HG03103 (cell line): ENCODE measurements around the gene PDE9A.
"Not testable (repeated sequence)": the region's sequence is repeated elsewhere in the genome, so short reads cannot be mapped to it uniquely, and the experiment has no call there.

ENCODE experiments used
- ATAC-seq: cut with Tn5 transposase; IDR thresholded peaks from one replicate; pipeline ENCODE4 v1.9.1; 2021; ENCODE audit warnings: low read depth; ENCODE audit not compliant: unreplicated experiment

The PDE9A gene

DNA sequence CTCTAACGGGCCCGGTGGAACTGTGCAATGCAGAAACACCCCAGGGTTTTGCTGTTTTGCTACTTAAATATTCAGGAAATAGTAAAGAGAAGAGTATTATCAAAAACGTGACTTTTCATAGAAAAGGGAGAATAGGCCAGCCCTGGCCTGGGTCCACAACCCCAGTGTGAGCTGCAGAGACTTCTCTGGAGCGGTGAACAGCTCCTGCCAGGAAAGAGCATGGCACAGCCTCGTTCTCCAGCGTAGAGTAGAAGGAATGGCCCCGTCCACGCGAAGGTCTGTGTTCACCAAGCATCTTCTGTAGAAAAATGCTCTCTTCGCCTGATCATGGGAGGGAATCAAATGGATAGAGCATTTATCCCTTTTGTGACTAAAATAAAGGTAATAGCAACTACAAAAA lies 51.4 kb downstream of the PDE9A start:
- ATAC-seq, result no peak

DNA sequence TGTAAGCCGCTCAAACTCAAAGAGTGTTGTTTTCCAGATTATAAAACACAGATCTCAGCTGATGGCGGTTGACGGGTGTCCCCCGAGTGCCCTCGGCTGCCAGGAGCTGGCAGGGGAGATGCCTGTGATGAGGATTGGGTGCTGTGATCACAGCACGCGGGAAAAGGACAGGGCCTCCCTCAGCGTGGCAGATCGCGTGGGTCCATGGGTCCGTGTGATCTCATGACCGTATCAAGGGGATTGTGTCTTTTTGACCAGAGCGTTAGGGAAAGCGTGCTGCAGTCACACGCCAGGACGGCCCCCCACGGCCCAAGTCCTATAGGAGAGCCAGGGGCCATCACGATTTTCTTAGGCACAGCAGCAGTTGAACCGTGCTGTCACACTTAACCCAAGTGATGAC lies 51.9 kb downstream of the PDE9A start:
- no peak for ATAC-seq

DNA sequence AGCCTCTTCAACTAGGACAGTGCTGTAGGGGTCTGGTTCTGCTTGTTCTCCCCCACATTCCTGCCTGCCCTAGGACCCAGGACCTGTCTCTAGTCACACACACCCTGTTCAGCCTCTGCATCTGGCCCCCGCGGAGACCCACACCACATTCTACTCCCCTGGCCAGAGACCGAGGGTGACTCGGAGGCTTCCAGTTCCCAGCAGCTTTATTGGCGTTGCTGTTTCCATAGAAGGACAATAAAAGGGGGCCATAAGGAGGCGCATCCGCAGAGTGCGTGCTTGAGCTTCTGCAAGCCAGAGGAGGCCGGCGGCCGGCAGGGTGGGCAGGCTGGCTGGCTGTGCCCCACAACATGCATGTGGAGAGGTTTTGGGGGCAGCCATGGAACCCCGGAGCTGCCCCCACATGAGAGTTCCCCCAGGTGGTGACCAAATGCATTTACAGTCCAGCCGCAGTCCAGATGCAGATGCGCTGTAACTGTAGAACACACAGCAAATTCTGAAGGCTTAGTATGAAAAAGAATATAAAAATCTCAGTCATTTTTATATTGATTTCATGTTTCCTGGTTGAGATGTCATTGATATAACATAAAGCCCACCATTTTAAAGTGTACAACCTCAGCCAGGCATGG lies 52.4 kb downstream of the PDE9A start:
- ATAC-seq, result no peak

DNA sequence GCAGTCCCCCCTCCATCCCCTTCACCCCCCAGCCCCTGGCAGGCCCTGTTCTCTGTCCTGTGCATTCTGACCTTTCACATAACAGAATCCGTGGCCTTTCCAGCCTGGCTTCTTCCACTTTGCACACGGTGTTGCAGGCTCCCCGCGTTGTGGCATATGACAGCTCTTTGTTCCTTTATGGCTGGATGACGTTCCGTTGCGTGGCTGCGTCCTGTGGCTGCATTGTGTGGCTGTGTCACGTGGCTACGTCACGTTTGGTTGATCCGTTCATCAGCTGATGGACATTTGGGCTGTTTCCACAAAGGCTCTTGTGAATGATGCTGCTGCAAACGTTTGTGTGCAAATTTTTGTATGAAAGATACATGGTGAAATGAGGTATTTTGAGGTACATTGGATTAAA lies 53.3 kb downstream of the PDE9A start:
- ATAC-seq, result no peak

DNA sequence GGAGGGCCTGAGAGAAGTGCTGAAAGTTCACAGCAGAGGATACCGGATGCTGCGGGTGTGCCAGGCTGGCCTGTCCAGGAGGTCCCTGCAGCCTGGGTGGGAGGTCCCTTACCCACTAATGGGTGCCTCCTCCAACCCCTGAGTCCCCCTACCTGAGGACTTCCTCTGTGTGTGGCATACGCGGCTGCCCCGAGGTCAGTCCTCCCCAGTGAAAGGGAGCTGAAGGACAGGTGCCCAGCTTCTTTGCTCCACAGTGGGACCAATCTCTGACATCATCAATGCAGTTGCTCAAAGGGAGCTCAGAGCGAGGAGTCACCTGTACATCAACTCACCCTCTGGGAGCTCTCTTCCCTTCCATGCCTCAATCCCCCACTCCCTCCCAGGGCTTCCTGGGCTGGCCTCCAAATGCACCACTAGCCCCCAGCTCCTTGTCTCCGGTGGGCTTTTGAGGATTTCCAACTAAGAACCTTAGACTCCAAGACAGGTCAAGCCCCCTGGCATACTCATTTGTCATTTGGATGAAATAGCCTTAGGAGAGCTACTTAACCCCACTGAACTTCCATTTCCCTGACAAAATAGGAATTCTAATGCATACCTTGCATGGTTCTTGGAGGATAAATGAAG lies 53.9 kb downstream of the PDE9A start:
- no peak for ATAC-seq

DNA sequence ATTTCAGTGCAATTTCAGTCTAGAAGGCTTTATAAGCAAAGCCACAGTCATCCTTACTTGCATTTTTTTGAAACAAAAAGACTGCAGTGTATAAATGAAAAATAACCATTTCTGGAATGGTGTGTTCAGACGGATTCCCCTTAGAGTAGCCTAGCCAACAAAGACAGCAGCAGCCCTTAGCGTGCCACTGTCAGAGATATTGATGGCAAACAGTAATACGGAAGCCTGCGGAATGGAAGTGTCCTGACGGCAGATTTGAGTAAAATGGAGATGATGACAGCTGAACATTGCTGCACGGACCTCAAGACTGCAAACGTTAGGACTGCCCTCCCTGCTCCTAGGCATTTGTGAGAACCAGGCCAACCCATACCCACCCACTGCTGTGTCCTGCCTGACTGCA lies 54.7 kb downstream of the PDE9A start:
- ATAC-seq, result no peak

DNA sequence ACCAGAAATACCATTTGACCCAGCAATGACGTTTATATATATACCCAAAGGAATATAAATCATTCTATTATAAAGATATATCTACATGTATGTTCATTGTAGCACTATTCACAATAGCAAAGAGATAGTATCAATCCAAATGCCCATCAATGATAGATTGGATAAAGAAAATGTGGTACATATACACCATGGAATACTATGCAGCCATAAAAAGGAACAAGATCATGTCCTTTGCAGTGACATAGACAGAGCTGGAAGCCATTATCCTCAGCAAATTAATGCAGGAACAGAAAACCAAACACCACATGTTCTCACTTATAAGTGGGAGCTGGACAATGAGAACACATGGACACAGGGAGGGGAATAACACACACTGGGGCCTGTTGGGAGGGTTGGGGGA lies 55.5 kb downstream of the PDE9A start:
- not testable (repeated sequence) for ATAC-seq

DNA sequence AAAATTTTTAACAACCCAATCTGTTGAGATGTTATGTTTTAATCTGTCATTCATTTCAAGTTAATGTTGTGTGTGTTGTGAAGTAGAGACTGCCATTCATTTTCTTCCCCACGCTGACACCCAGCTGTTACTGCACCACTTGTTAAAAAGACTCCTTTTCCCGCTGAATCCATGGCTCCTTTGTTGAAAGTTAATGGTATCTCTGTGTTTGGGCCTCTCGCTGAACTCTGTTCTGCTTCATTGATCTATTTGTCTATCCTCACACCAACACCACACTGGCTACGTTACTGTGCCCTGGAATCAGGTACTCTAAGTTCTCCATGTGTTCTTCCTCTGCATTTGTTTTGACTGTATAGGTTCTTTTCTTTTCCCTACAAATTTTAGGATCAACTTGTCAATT lies 58.2 kb downstream of the PDE9A start:
- ATAC-seq, result no peak

DNA sequence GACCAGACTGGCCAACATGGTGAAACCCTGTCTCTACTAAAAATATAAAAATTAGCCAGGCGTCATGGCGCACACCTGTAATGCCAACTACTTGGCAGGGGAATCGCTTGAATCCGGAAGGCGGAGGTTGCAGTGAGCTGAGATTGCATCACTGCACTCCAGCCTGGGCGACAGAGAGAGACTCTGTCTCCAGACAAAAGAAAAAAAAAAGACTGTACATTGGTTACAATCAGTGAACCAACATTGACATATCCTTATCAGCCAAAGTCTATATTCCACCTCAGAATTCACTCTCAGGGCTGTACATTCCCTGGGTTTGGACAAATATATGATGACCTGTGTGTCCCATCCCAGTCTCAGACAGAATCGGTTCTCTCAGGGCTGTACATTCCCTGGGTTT lies 62.0 kb downstream of the PDE9A start:
- not testable (repeated sequence) for ATAC-seq

DNA sequence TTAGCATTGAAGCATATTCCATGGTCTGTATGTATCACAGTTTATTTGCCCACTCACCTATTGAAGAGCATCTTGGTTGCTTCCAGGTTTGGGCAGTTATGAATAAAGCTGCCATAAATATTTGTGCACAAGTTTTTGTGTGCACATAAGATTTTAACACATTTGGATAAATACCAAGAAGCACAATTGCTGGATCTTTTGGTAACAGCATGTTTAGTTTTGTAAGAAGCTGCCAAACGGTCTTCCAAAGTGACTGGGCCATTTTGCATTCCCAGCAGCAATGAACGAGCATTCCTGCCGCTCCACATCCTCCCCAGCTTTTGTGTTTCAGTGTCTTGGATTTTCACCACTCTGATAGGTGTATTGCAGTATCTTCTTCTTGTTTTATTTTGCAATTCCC lies 62.7 kb downstream of the PDE9A start:
- no peak for ATAC-seq

DNA sequence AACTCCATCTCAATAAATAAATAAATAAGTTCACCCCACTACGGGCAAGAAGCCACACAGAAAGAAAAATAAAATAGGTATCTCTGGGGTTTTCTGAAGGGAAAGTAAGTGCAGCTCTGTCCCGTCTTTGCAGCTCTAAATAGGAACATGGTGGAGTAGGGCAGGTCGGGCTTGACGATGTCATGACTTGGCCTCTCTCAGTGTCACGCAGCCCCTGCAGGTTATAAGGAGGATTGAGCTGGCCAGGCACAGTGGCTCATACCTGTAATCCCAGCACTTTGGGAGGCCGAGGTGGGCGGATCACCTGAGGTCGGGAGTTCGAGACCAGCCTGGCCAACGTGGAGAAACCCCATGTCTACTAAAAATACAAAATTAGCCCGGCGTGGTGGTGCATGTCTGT lies 67.1 kb downstream of the PDE9A start:
- not testable (repeated sequence) for ATAC-seq

DNA sequence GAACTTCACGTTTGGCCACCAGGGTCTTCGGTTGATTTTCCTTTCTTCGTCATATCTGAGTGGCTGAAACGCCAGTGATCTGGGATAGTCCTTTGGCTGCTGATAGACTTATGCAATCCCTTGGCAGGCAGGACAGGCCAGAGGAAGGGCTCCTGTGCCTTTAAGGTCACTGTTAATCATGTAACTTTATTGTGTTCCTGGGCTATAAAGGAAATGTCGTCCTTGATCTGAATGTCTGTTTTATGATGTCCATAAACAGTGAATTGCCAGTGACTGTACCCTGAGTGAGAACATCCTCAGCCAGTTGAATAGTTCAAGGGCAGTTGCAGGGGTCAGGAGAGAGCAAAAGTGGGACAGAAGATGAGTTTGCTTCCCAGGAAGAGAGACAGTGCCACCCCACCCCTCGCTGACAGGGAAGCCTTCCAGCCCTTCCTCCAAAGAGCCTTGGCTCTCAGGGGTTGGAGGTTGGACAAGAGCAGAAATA lies 68.0 kb downstream of the PDE9A start:
- no peak for ATAC-seq

DNA sequence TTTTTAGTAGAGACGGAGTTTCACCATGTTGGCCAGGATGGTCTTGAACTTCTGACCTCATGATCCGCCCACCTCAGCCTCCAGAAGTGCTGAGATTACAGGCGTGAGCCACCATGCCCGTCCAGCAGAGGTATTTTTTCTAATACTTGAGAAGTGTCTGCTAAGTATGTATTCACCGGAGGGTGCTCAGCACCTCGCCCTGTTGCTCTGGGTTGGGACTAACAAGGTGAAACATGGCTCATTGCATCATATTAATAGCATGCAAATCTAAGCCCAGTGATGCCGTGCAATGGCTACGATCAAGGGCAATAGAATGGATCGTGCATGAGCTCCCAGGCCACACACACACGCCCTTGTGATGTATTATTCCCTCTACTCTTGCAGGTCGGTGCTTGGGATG lies 68.7 kb downstream of the PDE9A start:
- no peak for ATAC-seq

DNA sequence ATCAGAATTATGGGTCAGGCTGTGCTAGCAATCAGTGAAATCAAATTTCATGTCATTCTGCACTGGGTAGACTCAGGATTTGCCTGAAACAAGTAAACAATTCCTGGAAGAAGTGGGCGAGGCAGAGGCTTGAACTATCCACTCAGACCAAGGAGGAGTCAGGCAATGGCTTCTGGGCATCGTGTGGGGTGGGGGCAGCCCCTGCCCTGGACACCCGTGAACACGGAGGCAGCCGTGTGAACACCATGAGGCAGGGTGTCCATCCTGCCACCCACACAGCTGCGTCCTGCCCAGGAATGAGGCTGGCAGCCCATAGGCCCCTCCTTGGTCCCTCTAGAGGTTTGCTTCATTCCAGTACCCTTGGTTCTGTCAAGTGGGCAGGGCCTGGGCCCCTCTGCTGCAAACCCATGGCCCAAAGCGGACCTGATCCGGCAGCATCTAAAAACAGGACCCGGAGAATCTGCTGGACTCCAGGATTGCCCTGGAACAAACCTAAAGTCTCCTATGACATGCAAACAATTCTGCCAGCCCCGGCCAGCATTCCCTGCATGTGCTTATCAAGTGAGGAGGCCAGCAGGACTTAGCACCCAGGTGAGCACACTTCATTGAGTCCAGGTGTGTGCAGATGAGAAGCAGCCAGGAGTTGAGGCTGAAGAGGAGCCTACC lies 69.5 kb downstream of the PDE9A start:
- no peak for ATAC-seq

DNA sequence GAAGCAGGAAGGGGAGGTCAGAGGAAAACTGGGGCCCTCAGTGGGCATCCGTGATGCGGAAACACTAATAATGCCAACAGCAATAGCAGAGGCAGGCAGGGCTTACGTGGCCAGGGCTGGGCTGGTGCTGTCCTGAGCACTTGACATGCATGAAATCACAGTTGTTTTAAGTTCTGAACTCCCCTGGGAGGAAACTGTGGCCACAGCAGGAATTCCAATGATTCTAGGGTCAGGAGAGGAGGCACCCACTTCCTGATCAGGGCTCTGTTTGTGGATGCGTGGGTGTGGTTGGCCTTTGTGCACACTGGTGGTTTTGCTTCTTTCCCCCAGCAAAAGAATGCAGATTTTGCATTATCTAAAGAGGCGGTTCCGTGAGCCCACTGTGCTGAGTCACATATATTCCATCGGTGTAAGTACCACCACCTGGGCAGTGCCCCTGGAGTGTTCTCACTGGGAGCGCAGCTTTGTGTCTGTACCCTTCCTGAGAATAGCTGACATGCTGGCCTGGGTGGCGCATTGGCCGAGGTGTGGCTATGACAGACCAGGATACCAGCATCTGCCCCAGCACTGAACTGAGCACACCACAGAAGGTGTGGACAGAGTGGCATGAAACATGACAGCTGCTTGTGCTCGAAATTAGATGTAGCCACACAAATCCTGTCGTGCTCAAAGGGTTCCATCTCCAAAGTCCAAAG lies 71.0 kb downstream of the PDE9A start:
- ATAC-seq, result no peak

DNA sequence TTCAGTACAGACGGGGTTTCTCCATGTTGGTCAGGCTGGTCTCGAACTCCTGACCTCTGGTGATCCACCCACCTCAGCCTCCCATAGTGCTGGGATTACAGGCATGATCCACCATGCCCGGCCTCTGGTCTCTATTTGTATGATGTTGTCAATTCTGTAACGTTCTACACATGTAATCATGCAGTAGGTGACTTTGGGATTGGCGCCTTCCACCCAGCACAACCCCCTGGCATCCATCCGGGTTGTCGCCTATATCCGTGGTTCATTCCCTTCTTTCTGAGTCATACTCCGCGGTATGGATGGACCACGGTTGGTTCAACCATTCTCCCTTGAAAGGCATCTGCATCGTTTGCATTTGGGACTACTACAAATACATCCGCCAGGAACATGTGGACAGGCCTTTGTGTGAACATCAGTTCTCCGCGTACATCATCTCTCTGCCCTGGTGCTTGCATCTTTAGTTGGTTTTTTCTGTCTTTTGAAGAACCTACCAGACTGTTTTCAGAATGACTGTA lies 72.1 kb downstream of the PDE9A start:
- ATAC-seq, result no peak

DNA sequence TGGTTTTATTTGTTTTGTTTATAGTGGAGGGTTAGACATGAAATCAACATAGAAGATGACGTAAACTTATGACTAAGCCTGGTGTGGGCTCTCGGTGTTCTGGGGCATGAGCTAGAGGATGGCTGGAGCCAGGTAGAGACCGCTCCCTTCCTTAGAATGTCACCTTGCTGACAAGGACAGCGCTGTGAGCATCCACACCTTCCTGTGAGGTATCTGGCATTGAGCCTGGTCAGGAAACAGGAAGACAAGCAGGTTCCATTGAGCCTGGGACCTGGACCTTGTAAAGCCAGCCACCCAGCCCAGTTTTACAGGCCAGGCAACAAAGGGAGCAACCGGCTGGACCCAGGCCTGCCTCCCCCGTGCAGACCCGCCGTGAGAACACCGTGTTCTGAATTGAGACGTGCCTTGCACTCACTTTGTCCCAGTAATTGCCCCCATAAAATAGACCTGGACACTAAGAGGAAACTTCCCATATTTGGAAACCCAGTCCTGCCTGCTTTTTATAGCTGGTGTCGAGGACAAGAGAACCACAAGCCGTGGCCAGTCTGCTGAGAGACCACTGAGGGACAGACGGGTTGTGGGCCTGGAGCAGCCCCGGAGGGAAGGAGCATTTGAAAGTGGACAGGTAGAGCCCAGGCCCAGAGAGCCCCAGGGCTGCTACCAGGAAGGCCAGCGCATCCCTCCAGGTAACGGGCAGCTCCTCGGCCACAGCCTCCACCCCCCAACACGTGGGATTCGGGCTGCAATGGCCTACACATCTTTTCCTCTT lies 78.0 kb downstream of the PDE9A start:
- no peak for ATAC-seq

DNA sequence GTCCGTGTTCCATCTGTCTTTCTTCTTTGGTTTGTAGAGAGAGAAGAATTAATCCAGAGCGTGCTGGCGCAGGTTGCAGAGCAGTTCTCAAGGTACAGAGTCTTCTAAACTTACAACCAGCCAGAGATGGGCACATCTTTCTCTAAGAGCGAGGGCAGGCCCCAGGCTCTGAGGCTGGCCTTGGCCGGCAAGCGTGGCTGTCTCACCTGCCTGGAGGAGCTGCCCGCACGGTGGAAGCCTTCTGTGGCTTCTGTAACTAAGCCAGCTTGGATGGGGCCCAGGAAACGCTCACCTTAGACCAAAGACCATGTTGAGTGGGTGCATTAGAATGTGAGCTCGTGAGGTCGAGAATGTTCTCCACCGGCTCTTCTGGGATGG lies 78.6 kb downstream of the PDE9A start:
- ATAC-seq, result no peak

DNA sequence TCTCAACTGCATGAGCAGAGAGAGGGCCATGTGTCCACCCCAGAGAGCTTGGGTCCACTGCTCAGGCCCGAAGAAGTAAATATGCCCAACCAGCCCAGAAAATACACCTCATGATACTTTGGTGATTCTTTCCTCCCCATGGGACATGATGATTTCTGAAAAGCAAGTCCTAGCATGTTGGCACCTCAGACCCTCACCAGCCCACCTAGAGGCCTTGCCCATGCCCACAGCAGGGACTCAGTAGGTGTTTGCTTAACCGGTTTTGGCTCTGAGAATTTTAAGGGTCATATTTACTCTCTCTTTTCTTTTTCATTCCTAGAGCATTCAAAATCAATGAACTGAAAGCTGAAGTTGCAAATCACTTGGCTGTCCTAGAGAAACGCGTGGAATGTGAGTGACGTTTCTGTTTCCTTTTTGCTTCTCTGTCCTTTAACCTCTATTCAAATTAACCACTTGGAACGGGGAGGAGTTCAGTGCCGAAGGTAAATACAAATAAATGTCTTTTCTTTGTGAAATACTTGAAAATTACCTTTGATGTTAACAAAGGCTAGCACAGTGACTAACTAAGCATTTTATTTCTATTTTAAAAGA lies 79.7 kb downstream of the PDE9A start:
- ATAC-seq, result no peak

DNA sequence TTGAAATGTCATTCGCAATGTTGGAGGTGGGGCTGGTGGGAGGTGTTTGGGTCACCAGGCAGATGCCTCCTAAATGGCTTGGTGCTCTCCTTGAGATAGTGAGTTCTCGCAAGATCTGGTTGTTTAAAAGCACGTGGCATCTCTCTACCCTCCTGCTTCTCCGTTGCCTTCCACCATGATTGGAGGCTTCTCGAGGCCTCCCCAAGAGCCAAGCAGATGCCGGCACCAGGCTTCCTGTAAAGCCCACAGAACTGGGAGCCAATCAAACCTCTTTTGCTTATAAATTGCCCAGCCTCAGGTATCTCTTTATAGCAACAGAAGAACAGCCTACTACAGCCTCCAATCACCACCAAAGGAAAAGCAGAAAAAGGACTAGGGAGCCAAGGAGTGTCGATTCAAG lies 80.5 kb downstream of the PDE9A start:
- no peak for ATAC-seq
